Ishikawa (cell line): ENCODE results near the gene ZFAND3.

Experiments used
- EGR1 ChIP-seq: IDR thresholded peaks from 2 replicates; pipeline ENCODE4 v1.6.1; 2012
- TAF1 ChIP-seq: IDR thresholded peaks from 2 replicates; pipeline ENCODE4 v1.6.1; 2012; ENCODE audit warnings: low read depth, mild to moderate bottlenecking
- YY1 ChIP-seq: IDR thresholded peaks from 2 replicates; pipeline ENCODE4 v1.6.1; 2012; ENCODE audit warnings: low read depth

GRCh38 chr6:37889486-37889885 is 70.0 kb downstream of the ZFAND3 start:
- TF ChIP-seq TAF1 (no peak), EGR1 (no peak), YY1 (no peak)
